Hypothalamus (tissue), 51 donors: ENCODE measurements around the gene UCK2.

ENCODE experiments used
- DNase-seq, 51 donors: peaks; one replicate each; lab custom pipeline; 2025; lab: John Stamatoyannopoulos, UW

UCK2 gene

DNA sequence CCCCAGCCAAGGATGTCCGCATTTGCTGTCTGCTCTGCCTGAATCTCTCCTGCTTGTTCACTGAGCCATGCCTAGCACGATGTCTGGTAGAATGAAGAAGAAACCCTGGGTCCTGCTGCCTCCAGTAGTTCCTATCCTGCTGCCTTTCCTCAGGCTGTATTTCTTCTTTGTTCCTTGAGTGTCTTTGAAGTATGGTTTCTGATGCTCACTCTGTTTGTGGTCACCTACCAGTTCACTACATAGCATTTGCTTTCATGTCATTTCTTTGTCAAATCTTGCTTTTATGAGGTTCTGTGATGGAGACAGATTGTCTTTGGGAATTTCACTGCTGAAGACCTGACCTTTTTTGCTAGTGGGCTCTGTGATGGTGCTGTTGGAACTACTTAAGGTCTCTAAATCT lies 5.9 kb downstream of the UCK2 start:
- no peak for DNase-seq

DNA sequence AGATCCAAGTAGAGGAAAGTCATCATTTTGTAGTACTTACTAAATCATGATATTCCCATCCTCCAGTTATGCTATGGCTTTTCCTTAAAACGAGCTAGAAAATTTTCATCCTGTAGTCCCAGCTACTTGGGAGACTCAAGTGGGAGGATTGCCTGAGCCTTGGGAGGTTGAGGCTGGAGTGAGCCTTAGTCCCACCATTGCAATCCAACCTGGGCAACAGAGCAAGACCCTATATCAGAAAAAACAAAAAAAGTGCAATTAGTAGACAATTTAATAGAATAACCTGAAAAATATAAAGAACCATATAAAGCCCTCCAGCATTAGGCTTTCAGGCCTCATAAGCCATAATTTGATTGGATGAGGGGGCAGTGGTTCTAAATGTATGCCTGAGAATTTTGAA lies 6.8 kb downstream of the UCK2 start:
- DNase-seq = no peak

DNA sequence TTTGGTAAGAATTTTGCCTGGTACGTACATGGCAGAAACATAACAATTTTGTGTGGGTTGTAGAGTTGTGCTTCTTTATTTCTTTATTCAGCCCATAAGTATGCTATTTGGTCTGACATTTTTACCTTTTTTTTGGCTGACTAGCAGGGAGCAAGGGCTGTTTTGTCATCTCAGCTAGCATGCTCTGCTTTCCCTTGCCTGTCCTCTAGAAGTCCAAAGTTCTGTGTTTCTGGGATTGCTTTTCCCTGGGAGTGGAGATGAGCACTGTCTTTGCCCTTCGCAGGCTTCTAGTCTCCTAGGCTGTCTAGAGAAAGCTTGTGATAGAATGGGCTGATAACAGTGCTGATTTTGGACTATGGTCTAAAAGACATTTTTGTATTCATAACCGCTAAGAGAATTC lies 7.5 kb downstream of the UCK2 start:
- DNase-seq = no peak

DNA sequence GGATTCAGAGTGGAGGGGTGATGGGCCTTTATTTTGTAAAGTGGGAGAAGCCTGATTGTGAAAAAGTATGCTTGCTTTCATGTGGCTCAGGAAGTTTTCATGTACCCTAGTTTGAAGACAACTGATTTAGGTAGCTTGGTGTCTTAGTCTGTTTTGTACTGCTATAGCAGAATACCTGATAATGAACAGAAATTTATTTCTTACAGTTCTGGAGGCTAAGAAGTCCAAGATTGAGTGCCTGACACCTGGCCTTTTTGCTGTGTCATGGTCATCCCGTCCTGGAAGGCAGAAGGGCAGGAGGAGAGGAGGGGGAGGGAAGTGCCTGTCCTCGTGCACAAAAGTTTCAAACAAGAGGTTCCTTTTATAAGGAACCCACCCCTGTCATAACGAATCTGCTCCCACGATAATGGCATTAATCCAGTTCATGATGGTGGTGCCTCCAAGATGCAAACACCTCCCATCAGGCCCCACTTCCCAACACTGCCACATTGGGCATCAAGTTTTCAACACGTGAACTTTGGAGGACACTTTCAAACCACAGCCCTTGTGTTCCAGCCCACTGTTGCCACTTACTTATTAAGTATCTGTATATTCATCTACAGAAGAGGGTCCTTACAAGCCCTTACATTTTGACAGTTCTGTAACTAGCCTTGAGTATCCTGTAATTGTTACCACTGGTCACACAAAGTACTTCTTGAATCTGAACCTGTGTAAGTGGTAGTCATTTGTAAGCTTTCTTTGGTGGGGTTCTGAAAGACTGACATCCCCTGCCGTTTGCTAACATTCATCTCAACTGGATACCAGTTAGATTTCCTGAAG lies 9.5 kb downstream of the UCK2 start:
- no peak for DNase-seq

DNA sequence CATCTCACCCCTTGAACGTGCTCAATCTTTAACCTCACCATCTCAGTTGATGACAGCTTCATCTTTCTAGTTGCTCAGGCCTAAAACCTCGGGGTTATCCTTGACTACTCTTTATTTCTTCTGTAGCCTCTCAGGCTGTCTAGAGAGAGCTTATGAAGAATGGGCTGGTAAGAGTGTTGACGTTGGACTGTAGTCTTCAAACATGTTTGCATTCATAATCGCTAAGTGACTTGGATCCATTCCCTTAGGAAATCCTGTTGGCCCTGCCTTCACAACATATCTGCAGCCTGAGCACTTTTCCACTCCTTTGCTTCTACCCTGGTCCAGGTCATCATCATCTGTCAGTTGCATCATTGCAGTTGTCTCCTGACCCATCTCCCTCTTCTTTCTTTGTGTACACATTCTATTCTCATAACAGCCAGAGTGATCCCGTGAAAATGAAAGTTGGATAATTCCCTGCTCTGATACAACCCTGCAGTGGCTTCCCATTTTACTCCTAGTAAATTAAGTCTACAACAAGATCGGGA lies 10.5 kb downstream of the UCK2 start:
- no peak for DNase-seq

DNA sequence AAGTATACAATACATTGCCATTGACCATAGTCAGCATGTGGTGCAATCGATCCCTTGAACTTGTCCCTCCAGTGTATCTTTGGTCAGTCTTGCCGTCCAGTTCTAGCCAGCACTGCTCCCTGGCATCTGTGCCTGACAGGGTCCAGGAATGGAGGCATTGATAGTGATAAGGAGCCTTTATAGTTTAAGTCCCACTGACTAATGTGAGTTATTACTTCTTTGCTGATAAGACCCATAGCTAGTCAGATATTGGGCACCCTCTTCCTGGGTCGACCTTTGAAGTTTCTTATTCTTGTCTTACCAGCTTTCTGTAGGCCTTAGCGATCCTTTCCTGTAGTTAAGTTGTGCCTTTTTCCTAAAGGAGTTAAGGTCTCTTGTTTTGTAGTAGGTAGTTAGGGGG lies 13.0 kb downstream of the UCK2 start:
- DNase-seq = no peak

DNA sequence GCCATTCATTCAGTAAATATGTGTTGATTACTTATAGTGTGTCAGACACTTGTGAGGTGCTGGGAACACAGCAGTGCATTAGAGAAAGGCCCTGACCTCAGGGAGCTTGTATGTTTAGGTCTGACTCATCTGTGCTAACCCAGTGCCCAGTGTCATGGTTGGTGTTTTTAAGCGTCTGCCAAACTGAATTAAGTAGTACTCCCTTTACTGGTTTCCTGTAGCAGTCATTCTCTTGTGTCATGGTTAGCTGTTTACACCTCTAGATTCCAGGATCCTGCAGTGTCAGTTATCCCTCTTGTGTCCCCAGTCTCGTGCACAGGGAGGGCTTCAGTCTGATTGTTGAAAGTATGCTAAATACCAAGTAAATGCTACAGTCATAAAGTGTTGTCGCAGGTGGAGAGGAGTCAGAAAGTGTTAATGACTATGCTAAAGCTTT lies 14.2 kb downstream of the UCK2 start:
- DNase-seq = no peak

DNA sequence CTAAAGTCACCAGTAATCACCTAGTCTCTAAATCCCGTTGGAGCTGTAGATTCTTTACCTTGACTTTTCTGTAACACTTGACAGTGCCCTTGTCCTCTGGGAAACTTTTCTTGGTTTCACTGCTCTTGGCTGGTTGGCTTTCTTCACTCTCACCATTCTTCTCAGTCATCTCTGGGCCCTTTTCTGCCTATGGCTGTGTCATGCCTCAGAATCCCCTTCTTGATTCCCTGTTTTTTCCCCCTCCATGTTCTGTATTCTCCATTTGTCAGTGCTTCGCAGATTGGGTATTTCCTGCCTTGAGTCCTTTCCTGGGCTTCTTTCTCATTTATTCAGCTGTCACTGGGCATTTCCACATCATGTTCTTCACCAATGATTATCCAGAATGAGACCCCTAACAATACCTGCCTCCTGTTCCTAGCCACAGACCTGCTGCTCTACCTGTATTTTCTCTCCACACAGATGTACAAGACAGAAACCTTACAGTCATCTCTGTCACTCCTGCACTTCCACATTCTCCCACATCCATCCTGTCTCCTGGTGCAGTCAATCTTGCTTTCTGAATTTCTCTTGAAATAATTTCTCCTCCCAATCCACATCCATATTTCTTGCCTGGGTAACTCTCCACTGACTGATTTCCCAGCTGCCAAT lies 14.7 kb downstream of the UCK2 start:
- no peak for DNase-seq

DNA sequence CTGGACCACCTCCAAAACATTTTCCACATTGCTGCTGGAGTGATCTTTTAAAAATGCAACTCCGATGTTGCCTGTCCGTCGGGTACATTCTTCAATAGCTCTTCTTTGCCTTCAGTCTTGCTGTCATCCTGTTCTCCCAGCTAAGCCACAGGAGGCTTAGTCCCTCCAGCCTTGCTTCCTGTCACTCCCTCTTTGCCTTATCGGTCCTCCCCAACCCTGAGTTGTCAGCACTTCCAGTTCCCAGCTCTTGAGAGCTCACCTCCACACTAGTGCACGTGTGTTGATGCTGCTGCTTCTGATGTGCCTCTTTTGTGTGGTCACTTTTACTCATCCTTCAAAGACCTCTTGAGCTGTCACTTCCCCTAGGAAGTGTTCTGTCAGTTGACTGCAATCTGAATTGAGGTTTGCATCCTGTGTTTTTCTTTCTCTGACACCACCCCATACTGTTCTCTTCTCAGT lies 15.3 kb downstream of the UCK2 start:
- no peak for DNase-seq

DNA sequence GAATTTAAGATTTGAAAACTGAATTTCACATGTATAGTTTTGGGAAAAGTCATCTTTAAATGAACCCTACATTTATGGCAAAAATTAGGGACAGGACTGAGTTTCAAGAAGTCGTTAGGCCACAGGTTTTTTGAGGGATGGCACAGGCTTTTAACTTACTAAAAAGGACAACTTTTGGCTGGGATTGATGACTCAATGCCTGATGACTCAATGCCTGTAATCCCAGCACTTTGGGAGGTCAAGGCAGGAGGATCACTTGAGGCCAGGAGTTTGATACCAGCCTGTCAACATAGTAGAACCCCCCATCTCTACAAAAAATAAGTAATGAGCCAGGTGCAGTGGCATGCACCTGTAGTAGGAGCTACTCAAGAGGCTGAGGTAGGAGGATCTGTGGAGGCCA lies 15.9 kb downstream of the UCK2 start:
- no peak for DNase-seq

DNA sequence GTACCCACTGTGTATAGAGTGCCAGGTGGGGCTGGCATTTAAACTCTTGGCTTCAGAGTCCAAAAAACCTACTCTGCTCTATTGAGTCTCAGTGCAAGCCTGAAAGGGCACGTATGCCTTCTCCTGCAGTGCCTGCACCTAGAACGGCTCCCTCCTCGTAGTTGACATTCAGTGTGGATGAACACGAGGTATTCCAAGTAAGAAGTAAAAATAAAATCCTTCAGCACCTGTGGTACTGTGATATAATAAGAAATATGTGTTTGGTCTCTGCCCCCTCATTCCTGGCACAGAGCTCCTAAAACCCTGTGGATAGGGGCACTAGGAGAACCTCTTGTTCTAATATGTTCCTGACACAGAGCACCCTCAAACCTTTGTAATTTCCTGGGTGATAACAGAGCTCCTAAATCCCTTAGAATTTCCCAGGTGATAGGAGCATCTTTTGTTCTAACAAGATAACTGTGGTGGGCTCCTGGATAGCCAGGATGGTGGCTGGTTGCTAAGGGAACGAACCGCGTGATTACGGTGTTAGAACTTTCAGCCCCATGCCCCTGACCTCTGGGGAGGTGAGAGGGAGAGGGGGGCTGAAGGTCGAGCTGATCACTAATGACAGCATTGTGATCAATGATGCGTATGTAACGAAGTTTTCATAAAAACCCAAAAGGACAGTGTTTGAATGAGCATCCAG lies 16.8 kb downstream of the UCK2 start:
- no peak for DNase-seq

DNA sequence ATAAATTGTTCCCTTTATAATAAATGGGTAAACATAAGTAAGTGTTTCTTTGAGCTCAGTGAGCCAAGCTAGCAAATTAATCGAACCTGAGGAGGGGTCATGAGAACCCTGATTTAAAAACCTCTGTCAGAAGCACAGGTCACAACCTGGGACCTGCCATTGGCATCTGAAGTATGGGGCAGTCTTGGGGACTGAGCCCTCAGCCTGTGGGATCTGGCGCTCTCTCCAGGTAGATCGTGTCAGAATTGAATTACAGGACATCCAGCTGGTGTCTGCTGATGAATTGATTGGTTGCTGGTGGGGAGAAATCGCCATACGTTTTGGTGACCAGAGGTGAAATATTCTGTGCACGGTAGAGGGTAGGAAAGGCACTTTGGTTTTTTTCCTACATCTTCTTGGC lies 17.5 kb downstream of the UCK2 start:
- DNase-seq = no peak

DNA sequence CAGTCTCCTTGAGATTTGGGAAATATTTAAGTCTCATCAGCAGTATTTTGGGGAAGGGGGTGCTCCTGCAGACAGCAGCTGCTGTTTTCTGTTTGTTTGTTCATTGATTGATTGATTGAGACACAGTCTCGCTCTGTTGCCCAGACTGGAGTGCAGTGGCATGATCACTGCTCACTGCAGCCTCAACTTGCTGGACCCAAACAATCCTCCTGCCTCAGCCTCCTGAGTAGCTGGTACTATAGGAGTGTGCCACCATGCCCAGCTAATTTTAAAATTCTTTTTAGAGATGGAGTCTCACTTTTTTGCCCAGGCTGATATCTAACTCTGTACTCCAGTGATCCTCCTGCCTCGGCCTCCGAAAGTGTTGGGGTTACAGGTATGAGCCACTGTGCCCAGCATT lies 18.2 kb downstream of the UCK2 start:
- DNase-seq = no peak

DNA sequence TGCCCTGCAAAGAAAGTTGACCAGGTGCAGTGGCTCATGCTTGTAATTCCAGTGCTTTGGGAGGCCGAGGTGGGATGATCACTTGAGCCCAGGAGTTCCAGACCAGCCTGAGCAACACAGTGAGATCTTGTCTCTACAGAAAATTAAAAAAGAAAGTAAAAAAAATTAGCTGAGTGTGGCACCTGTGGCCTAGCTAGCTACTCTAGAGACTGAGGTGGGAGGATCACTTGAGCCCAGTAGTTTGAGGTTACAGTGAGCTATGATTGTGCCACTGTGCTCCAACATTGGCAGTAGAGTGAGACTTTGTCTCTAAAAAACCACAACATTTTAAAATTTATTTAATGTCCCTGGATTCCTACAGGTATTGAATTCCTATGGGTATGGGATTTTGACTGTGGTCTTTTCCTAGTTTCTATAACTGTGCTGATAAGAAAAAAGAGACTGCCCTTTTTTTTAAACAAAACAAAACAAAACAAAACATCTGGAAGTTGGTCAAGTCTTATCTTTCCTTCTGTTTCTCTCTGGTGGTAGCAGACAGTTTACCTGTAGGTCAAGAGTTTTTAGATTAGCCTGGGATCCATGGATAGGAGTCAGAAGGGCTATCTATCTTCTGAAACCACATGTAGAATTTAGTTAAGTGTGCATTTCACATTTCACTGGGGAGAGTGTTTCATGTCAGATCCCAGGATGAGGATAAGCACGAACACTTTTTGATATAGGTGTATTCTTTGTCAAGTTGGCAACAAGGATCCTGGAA lies 18.8 kb downstream of the UCK2 start:
- DNase-seq = no peak

DNA sequence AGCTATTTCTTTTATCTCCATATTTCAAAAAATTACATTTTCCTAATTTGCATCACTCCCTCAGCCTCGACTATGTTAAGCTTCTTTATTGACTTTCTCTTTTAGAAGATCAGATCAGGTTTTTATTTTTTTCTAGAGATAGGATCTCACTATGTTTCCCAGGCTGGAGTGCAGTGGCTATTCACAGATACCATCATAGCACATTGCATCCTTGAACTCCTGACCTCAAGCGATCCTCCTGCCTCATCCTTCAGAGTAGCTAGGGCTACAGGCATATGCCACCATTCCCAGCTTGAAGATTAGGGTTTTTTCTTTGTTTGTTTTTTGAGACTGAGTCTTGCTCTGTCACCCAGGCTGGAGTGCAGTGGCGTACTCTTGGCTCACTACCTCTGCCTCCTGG lies 20.1 kb downstream of the UCK2 start:
- no peak for DNase-seq

DNA sequence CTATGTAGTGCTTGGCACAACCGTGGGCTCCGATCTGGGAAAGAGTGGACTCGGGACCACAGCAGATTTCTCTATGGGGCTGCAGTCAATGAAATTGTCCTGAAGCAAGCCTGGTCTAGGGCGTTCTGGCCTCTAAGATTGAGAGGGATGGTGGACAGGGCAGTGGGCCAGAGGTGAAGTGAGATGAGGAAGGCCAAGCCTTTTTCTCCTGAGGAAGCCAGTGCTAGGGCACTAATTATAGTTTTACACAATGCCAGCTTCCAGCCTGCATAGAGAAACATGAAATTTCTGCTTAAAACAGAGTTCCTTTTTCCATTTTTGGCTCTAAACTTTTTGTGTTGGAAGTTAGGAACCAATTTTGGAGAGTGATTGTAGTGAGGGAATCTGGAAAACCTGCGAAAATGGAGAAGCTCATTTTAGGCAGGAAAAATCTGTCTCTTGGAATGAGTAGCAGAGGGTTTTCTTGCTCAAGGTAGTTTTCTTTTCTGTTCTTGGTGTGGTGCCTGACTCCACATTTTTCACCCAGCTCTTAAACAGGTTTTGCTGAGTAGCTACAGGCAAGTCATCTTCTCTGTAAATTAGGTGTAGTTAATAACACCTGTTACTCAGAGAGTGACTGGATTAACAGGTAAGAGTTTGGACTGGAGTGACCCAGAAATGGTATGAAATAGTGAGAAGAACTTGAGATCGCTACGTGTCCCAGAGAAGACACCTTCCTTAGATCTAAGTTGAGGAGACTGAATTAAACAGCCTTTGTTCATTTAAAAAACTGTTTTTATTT lies 22.1 kb downstream of the UCK2 start:
- DNase-seq = no peak

DNA sequence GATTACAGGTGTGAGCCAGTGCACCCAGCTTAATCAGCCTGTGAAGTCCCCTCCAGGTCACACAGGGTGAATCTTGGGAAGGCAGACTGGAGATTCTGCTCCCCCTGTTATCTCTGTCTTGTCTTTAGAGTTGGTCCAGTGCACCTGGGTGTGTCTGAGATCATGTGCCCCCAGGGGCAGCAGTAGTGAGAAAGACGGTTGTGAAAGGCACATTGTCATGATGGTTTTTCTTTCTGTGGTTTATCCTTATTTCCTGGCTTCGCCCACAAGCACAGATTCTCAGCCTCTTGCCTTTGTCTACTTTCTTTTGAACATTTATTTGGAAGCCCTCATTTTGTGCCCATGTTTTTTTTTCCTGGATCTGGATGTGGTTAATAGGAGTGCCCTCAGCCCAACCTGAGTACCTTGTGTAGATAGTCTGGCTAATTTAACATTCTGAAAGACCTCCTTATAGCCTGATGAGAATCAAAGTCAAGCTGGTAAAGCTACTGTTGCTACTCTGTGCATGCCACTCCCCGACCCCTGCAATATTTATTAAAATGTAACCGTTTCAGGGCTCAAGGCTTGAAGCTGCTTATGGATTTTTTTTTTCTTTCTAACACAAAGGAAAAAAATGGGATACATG lies 23.7 kb downstream of the UCK2 start:
- DNase-seq = no peak

DNA sequence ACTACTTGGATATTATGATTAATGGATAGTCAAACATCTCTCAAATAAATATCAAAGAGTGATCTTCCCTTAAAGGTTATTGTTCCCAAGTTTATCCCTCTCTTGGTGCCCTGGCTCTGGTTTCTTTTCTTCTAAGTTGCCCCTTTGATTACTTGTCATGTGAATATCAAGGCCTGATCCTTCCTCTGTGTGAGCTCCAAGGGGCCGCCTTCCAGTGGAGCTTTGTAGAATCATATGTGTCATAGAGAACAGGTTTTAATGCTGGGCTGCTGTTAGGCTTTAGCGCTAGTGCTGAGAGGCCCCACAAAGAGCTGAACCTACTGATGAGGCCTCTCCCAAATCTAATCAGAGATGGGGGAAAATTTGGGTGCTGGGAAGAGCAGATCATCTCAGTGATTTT lies 25.5 kb downstream of the UCK2 start:
- DNase-seq = no peak

DNA sequence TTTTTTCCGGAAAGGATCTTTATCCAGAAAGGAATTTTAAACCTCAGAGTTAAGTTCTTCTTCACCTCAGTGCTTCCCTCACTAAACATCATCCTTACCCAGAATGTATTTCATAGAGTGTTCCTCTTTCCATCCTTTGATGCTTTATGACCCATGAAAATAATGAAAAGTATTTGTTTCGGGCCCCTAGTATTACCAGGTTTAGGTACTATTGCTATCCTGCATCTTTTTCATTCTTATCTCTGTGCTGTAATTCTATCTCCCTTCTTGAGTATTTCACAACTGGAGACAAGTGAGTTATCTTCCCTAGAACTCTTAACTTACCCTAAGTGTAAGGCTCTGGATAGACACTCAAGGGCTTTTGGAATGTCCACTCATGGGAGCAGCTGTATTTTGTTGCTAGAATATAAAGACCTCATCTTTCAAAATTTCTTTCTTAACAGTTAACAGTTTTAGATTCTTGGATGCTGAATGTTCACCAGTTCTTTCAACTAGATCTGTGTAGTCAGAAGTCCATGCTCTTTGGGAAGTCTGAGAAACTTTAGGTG lies 26.2 kb downstream of the UCK2 start:
- no peak for DNase-seq
